Stimulated activated naive CD8-positive, alpha-beta T cell treated with anti-CD3 and anti-CD28 coated beads, Interleukin-15, Interleukin-2, amounts not matched to agents 100 ng/mL and 50 ng/mL, for 24 hours (primary cell): Measurements from ENCODE around the gene CCDC71.

Experiments used
- H3K27ac Mint-ChIP-seq: one replicate; pipeline ENCODE4 v1.8.0; 2021; ENCODE audit warnings: mild to moderate bottlenecking, mixed read lengths
- H3K27me3 Mint-ChIP-seq: one replicate; pipeline ENCODE4 v1.8.0; 2021; ENCODE audit warnings: mixed read lengths
- H3K36me3 Mint-ChIP-seq: one replicate; pipeline ENCODE4 v1.8.0; 2021; ENCODE audit warnings: low read depth, mixed read lengths
- H3K4me1 Mint-ChIP-seq: one replicate; pipeline ENCODE4 v1.8.0; 2021; ENCODE audit warnings: low read depth, mixed read lengths
- H3K4me3 Mint-ChIP-seq: one replicate; pipeline ENCODE4 v1.8.0; 2021; ENCODE audit warnings: mild to moderate bottlenecking, mixed read lengths
- H3K9me3 Mint-ChIP-seq: one replicate; pipeline ENCODE4 v1.8.0; 2021; ENCODE audit warnings: mixed read lengths

Gene CCDC71

GRCh38 chr3:49173792-49174170 lies 7.7 kb upstream of the CCDC71 start:
- Mint-ChIP-seq H3K27ac (no peak overlapping the region), H3K4me1 (peaks cover 12% of the 10 kb centered on the region), H3K27me3 (peaks cover under 1% of the 10 kb centered on the region), H3K9me3 (no peaks in the 10 kb centered on the region), H3K36me3 (no peaks in the 10 kb centered on the region), H3K4me3 (no peak overlapping the region)

- Mint-ChIP-seq H3K4me3 (no peak overlapping the region), H3K27me3 (no peaks in the 10 kb centered on the region), H3K36me3 (no peaks in the 10 kb centered on the region), H3K9me3 (no peaks in the 10 kb centered on the region), H3K27ac (no peak overlapping the region), H3K4me1 (peaks cover 12% of the 10 kb centered on the region)
These were observed 7.1 kb upstream of the CCDC71 start for GRCh38 chr3:49173116-49173791.

GRCh38 chr3:49172551-49173041 lies 6.5 kb upstream of the CCDC71 start:
- no peaks in the 10 kb centered on the region for H3K27me3 Mint-ChIP-seq
- H3K27ac Mint-ChIP-seq, result no peak overlapping the region
- H3K4me3 Mint-ChIP-seq, result no peak overlapping the region
- H3K9me3 Mint-ChIP-seq, result no peaks in the 10 kb centered on the region
- peaks cover 12% of the 10 kb centered on the region for H3K4me1 Mint-ChIP-seq
- H3K36me3 Mint-ChIP-seq, result no peaks in the 10 kb centered on the region

GRCh38 chr3:49171775-49172500 lies 5.8 kb upstream of the CCDC71 start:
- Mint-ChIP-seq H3K36me3 (no peaks in the 10 kb centered on the region), H3K27ac (no peak overlapping the region), H3K27me3 (no peaks in the 10 kb centered on the region), H3K4me3 (peak overlapping the region; percentile 48), H3K9me3 (no peaks in the 10 kb centered on the region), H3K4me1 (peaks cover 12% of the 10 kb centered on the region)

- H3K27ac Mint-ChIP-seq, result peak within 1 kb of the TSS; percentile 59
- peaks cover 18% of the 10 kb centered on the region for H3K4me1 Mint-ChIP-seq
- peak within 1 kb of the TSS; percentile 81 for H3K4me3 Mint-ChIP-seq
- H3K36me3 Mint-ChIP-seq, result no peaks in the 10 kb centered on the region
- no peaks in the 10 kb centered on the region for H3K9me3 Mint-ChIP-seq
- no peaks in the 10 kb centered on the region for H3K27me3 Mint-ChIP-seq
These were observed 5.1 kb upstream of the CCDC71 start, which contains the start of gene KLHDC8B for GRCh38 chr3:49171119-49171774. KLHDC8B (plus strand) TSS chr3:49171598; CDS start chr3:49172770, 1,172 bp downstream.

- H3K4me3 Mint-ChIP-seq, result peak overlapping the region; percentile 81
- peak overlapping the region; percentile 59 for H3K27ac Mint-ChIP-seq
- peaks cover 19% of the 10 kb centered on the region for H3K4me1 Mint-ChIP-seq
These were observed 4.6 kb upstream of the CCDC71 start for GRCh38 chr3:49170744-49171118.

GRCh38 chr3:49166752-49167556 lies 823 bp upstream of the CCDC71 start:
- Mint-ChIP-seq H3K27me3 (no peaks in the 10 kb centered on the region), H3K9me3 (no peaks in the 10 kb centered on the region), H3K36me3 (peaks cover 23% of the 10 kb centered on the region), H3K4me3 (peak overlapping the region; percentile 85), H3K4me1 (peaks cover 46% of the 10 kb centered on the region), H3K27ac (peak overlapping the region; percentile 90)

More at GRCh38 chr3:49170744-49171118, 4.6 kb upstream of the CCDC71 start:
- Mint-ChIP-seq H3K9me3 (no peaks in the 10 kb centered on the region), H3K27me3 (no peaks in the 10 kb centered on the region), H3K36me3 (no peaks in the 10 kb centered on the region)

GRCh38 chr3:49164983-49165720 lies 979 bp downstream of the CCDC71 start:
- H3K9me3 Mint-ChIP-seq, result no peaks in the 10 kb centered on the region
- H3K36me3 Mint-ChIP-seq, result peaks cover 23% of the 10 kb centered on the region
- peaks cover 49% of the 10 kb centered on the region for H3K4me1 Mint-ChIP-seq
- H3K27me3 Mint-ChIP-seq, result no peaks in the 10 kb centered on the region
- H3K4me3 Mint-ChIP-seq, result peak overlapping the region; percentile 92
- H3K27ac Mint-ChIP-seq, result peak overlapping the region; percentile 88

GRCh38 chr3:49163609-49164008 lies 2.5 kb downstream of the CCDC71 start:
- H3K4me3 Mint-ChIP-seq, result no peak overlapping the region
- peaks cover 23% of the 10 kb centered on the region for H3K36me3 Mint-ChIP-seq
- peaks cover 49% of the 10 kb centered on the region for H3K4me1 Mint-ChIP-seq
- no peaks in the 10 kb centered on the region for H3K9me3 Mint-ChIP-seq
- H3K27me3 Mint-ChIP-seq, result no peaks in the 10 kb centered on the region
- no peak overlapping the region for H3K27ac Mint-ChIP-seq

GRCh38 chr3:49162751-49163419 lies 3.2 kb downstream of the CCDC71 start:
- H3K27ac Mint-ChIP-seq, result no peak overlapping the region

GRCh38 chr3:49161808-49162530 lies 4.2 kb downstream of the CCDC71 start:
- peaks cover 23% of the 10 kb centered on the region for H3K36me3 Mint-ChIP-seq
- no peaks in the 10 kb centered on the region for H3K27me3 Mint-ChIP-seq
- peak overlapping the region; percentile 85 for H3K27ac Mint-ChIP-seq
- peaks cover 49% of the 10 kb centered on the region for H3K4me1 Mint-ChIP-seq
- no peaks in the 10 kb centered on the region for H3K9me3 Mint-ChIP-seq
- H3K4me3 Mint-ChIP-seq, result peak overlapping the region; percentile 47

More at GRCh38 chr3:49162751-49163419, 3.2 kb downstream of the CCDC71 start:
- Mint-ChIP-seq H3K4me1 (peaks cover 49% of the 10 kb centered on the region), H3K36me3 (peaks cover 23% of the 10 kb centered on the region), H3K27me3 (no peaks in the 10 kb centered on the region), H3K9me3 (no peaks in the 10 kb centered on the region), H3K4me3 (peak overlapping the region; percentile 43)

GRCh38 chr3:49161197-49161596 lies 4.9 kb downstream of the CCDC71 start:
- Mint-ChIP-seq H3K4me3 (no peak overlapping the region), H3K27ac (peak overlapping the region; percentile 85), H3K27me3 (no peaks in the 10 kb centered on the region), H3K9me3 (no peaks in the 10 kb centered on the region), H3K36me3 (peaks cover 23% of the 10 kb centered on the region), H3K4me1 (peaks cover 43% of the 10 kb centered on the region)

- peak overlapping the region; percentile 71 for H3K27ac Mint-ChIP-seq
- H3K4me1 Mint-ChIP-seq, result peaks cover 26% of the 10 kb centered on the region
- peaks cover 4% of the 10 kb centered on the region for H3K36me3 Mint-ChIP-seq
- no peak overlapping the region for H3K4me3 Mint-ChIP-seq
- H3K9me3 Mint-ChIP-seq, result no peaks in the 10 kb centered on the region
- no peaks in the 10 kb centered on the region for H3K27me3 Mint-ChIP-seq
These were observed 7.3 kb downstream of the CCDC71 start for GRCh38 chr3:49158792-49159191.
